Measurements from ENCODE around the gene ABCC5.
A peak's percentile ranks its signal among the peaks of the same experiment; 100 is the strongest.
"Not testable (repeated sequence)": the region's sequence is repeated elsewhere in the genome, so short reads cannot be mapped to it uniquely, and the experiment has no call there.

The ABCC5 gene

GRCh38 chr3:183892610-183893214 lies 125.0 kb downstream of the ABCC5 start:
- no peak for DNase-seq (ENCODE audit: low read depth in 2 of 2)

- DNase-seq (ENCODE audit: low read depth in 2 of 2): no peak
Measured at GRCh38 chr3:183885766-183886165, 131.9 kb downstream of the ABCC5 start.

- DNase-seq (ENCODE audit: low read depth in 2 of 2): peak; percentile 95
Measured at GRCh38 chr3:183884427-183885296, 133.0 kb downstream of the ABCC5 start, which contains the start of gene PARL. Gene PARL (minus strand): TSS chr3:183884880. CDS start chr3:183884846, 34 bp downstream.

- DNase-seq (ENCODE audit: low read depth in 2 of 2): no peak
Measured at GRCh38 chr3:183884097-183884426, 133.6 kb downstream of the ABCC5 start.

GRCh38 chr3:183883291-183884096 lies 134.2 kb downstream of the ABCC5 start:
- no peak for DNase-seq (ENCODE audit: low read depth in 2 of 2)

- no peak for DNase-seq (ENCODE audit: low read depth in 2 of 2)
Measured at GRCh38 chr3:183880121-183880520, 137.6 kb downstream of the ABCC5 start.

- no peak for DNase-seq (ENCODE audit: low read depth in 2 of 2)
Measured at GRCh38 chr3:183879243-183879642, 138.4 kb downstream of the ABCC5 start.

- no peak for DNase-seq (ENCODE audit: low read depth in 2 of 2)
Measured at GRCh38 chr3:183878071-183878470, 139.6 kb downstream of the ABCC5 start.

GRCh38 chr3:183877227-183877626 lies 140.5 kb downstream of the ABCC5 start:
- not testable (repeated sequence) for DNase-seq (ENCODE audit: low read depth in 2 of 2)

- DNase-seq (ENCODE audit: low read depth in 2 of 2): no peak
Measured at GRCh38 chr3:183875411-183875810, 142.3 kb downstream of the ABCC5 start.

GRCh38 chr3:183873914-183874313 lies 143.8 kb downstream of the ABCC5 start:
- DNase-seq (ENCODE audit: low read depth in 2 of 2): no peak

- no peak for DNase-seq (ENCODE audit: low read depth in 2 of 2)
Measured at GRCh38 chr3:183871541-183871940, 146.1 kb downstream of the ABCC5 start.

- DNase-seq (ENCODE audit: low read depth in 2 of 2): no peak
Measured at GRCh38 chr3:183870563-183870962, 147.1 kb downstream of the ABCC5 start.
